Fibroblast of skin of left biceps (primary cell): ENCODE measurements around the gene SLC6A16.
A peak's percentile ranks its signal among the peaks of the same experiment; 100 is the strongest.

Source experiments
- DNase-seq, 2 experiments: peaks; one replicate each; pipeline ENCODE4 v3.0.0-alpha.2; 2013; ENCODE audit warnings: low read depth in 2 of 2

SLC6A16 gene

DNA sequence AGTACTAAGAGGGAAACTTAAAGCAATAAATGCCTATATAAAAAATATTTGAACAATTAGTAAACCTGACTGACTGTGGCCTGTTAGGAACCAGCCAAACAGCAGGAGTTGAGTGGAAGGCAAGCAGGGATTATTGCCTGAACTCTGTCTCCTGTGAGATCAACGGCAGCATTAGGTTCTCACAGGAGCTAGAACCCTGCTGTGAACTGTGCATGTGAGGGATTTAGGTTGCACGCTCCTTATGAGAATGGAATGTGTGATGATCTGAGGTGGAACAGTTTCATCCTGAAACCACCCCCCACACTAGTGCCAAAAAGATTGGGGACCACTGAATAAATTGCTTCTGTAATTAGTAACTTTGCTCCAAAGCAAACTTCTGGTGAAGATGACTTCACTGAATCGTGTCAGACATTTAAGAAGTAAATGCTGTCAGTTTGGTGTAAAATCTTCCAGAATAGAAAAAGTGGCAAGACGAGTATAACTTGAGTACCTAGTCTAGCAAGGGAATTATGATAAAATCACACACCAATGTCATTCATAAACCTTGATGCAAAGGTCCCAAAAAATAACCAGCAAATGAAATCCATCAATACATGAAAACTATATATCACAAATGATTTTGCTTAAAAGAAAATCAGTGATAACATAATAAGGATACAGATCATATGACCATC lies 53.8 kb downstream of the SLC6A16 start:
- no peak for DNase-seq

- DNase-seq: peak; percentile 4 to 11
Observed at GRCh38 chr19:49266409-49266808, 58.6 kb downstream of the SLC6A16 start.

GRCh38 chr19:49264258-49264657 lies 60.7 kb downstream of the SLC6A16 start:
- no peak for DNase-seq

- no peak for DNase-seq
Observed at GRCh38 chr19:49261602-49262001, 63.4 kb downstream of the SLC6A16 start.

GRCh38 chr19:49256691-49257090 lies 68.3 kb downstream of the SLC6A16 start:
- no peak for DNase-seq

- DNase-seq: no peak
Observed at GRCh38 chr19:49255674-49256073, 69.3 kb downstream of the SLC6A16 start.

GRCh38 chr19:49249933-49250332 lies 75.1 kb downstream of the SLC6A16 start:
- no peak for DNase-seq

- DNase-seq: no peak
Observed at GRCh38 chr19:49247676-49248075, 77.3 kb downstream of the SLC6A16 start.

- no peak for DNase-seq
Observed at GRCh38 chr19:49244256-49244655, 80.7 kb downstream of the SLC6A16 start.

DNA sequence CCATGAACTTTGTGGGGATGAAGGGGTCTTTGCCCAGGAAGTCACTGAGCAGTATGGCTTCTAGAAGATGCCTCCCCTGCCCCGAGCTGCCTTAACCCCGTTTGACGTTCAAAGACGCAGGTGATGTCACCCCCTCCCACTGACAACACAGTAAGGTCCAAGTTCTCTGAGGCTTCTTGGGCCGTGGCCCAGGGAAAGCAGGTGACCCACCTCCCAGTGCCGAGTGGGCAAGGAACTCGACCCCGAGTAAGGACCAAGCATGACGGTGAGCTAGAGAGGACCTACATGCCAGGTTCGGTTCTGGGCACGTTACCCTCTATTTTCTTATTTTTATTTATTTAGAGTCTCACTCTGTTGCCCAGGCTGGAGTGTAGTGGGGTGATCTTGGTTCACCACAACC lies 81.3 kb downstream of the SLC6A16 start:
- DNase-seq: no peak

DNA sequence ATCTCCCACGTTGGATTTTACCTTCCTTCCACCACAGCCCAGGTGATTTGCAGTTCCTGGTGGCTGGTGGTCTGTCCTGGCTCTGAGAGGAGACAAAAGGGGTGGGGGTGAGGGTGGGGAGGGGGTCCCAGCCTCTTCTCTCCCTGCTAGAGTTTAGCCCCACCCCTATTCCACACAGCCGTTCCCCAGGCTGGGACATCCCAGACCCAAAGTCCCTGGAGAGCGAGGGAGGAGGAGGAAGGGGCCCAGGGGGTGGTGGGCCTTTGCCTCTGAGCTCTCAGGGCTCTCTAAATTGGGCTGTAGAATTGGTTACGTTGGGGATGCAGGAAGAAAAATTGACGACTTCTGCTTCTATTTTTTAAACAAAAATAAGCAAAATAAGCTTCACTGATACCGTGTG lies 81.9 kb downstream of the SLC6A16 start:
- DNase-seq: no peak

- no peak for DNase-seq
Observed at GRCh38 chr19:49241769-49242168, 83.2 kb downstream of the SLC6A16 start.
